Stimulated activated CD4-positive, alpha-beta T cell treated with anti-CD3 and anti-CD28 coated beads, TNF-alpha, amount 100 ng/mL, for 48 hours (primary cell): Measurements from ENCODE around the gene SMTNL2.

Experiments used
- DNase-seq, 3 donors: peaks; one replicate each; pipeline ENCODE4 v3.0.0-alpha.2; 2020; ENCODE audit warnings: low read depth in 3 of 3

SMTNL2 gene

GRCh38 chr17:4584101-4584916 lies at the start of gene SMTNL2:
SMTNL2 (plus strand) TSS chr17:4584529; CDS start chr17:4584606, 77 bp downstream.
- no peak for DNase-seq

- DNase-seq: no peak
These were observed 49.2 kb upstream of the SMTNL2 start for GRCh38 chr17:4534928-4535666.

- DNase-seq: no peak
These were observed 48.6 kb upstream of the SMTNL2 start for GRCh38 chr17:4535667-4536258.

GRCh38 chr17:4536259-4536741 lies 48.0 kb upstream of the SMTNL2 start:
- DNase-seq: no peak

GRCh38 chr17:4536742-4537411 lies 47.5 kb upstream of the SMTNL2 start:
- no peak for DNase-seq

GRCh38 chr17:4537451-4538235 lies 46.7 kb upstream of the SMTNL2 start:
- DNase-seq: no peak

GRCh38 chr17:4538236-4539002 lies 45.9 kb upstream of the SMTNL2 start:
- no peak for DNase-seq

GRCh38 chr17:4539025-4539424 lies 45.3 kb upstream of the SMTNL2 start:
- DNase-seq: no peak

- DNase-seq: no peak
These were observed 44.6 kb upstream of the SMTNL2 start for GRCh38 chr17:4539576-4540223.

GRCh38 chr17:4540224-4540651 lies 44.1 kb upstream of the SMTNL2 start:
- DNase-seq: no peak

- DNase-seq: no peak
These were observed 43.5 kb upstream of the SMTNL2 start for GRCh38 chr17:4540687-4541327.

GRCh38 chr17:4541328-4542002 lies 42.9 kb upstream of the SMTNL2 start:
- DNase-seq: no peak

- no peak for DNase-seq
These were observed 42.2 kb upstream of the SMTNL2 start for GRCh38 chr17:4542003-4542725.

- DNase-seq: no peak
These were observed 41.6 kb upstream of the SMTNL2 start for GRCh38 chr17:4542726-4543191.

- DNase-seq: no peak
These were observed 40.7 kb upstream of the SMTNL2 start for GRCh38 chr17:4543557-4544026.

GRCh38 chr17:4544135-4544950 lies 40.0 kb upstream of the SMTNL2 start:
- no peak for DNase-seq

GRCh38 chr17:4544951-4545216 lies 39.4 kb upstream of the SMTNL2 start:
- DNase-seq: no peak
